ENCODE results near the gene S100A13.
"Not testable (repeated sequence)": the region's sequence is repeated elsewhere in the genome, so short reads cannot be mapped to it uniquely, and the experiment has no call there.

S100A13 gene

GRCh38 chr1:153626904-153627714 lies at the start of gene S100A13:
S100A13 (minus strand) TSS chr1:153627505; CDS start chr1:153626472, 1,033 bp downstream.
- Mint-ChIP-seq H3K4me3 (peak within 1 kb of the TSS; percentile 5 to 47), H3K27ac (peak within 1 kb of the TSS in 1 of 2 donors; percentile 81)

GRCh38 chr1:153673511-153673910 lies 46.2 kb upstream of the S100A13 start:
- H3K27ac Mint-ChIP-seq, result peak overlapping the region in 1 of 2 donors; percentile 41
- H3K27me3 Mint-ChIP-seq, result peaks cover 23% of the 10 kb centered on the region
- peak overlapping the region; percentile 37 to 48 for H3K4me3 Mint-ChIP-seq
- no peaks in the 10 kb centered on the region for H3K9me3 Mint-ChIP-seq
- ATAC-seq (no peak), DNase-seq (no peak)
- peaks cover 26% of the 10 kb centered on the region for H3K4me1 Mint-ChIP-seq

More at GRCh38 chr1:153626904-153627714, at the start of gene S100A13:
- Mint-ChIP-seq H3K27me3 (peaks cover 17% of the 10 kb centered on the region), H3K4me1 (peaks cover 25% of the 10 kb centered on the region), H3K9me3 (no peaks in the 10 kb centered on the region)
- no peak for DNase-seq
- ATAC-seq, result peak; percentile 29

DNA sequence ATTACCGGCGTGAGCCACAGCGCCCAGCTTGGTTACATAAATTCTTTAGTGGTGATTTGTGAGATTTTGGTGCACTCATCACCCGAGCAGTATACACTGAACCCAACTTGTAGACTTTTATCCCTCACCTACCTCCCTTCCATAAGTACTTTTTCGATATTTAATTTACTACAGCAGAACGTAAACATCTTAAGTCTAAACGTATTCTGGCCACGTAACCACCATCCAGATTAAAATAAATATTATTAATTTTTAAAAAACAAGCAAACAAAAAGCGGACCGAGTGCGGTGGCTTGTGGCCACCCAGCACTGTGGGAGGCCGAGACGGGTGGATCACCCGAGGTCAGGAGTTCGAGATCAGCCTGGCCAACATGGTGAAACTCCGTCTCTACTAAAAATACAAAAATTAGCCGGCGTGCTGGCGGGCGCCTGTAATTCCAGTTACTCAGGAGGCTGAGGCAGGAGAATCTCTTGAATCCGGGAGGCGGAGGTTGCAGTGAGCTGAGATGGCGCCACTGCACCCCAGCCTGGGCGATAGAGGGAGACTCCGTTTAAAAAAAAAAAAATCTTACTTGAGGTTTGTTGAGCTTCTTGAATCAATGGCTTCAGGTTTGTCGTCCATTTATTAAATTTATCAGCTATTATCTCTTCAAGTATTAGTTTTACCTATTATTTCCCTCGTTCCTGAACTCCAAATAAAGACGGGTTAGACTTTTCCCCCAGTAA lies 44.5 kb upstream of the S100A13 start:
- H3K4me3 Mint-ChIP-seq, H3K9me3 Mint-ChIP-seq, H3K27me3 Mint-ChIP-seq: not testable (repeated sequence)
- peak overlapping the region; percentile 91 to 92 for H3K27ac Mint-ChIP-seq
- ATAC-seq (peak; percentile 53), DNase-seq (peak; percentile 62 to 74)
- H3K4me1 Mint-ChIP-seq, result peaks cover 14% of the 10 kb centered on the region

GRCh38 chr1:153670859-153671627 lies 43.7 kb upstream of the S100A13 start, which contains the start of gene ILF2:
ILF2 (minus strand) TSS chr1:153670993; CDS start chr1:153670922, 71 bp downstream.
- H3K27me3 Mint-ChIP-seq, result no peaks in the 10 kb centered on the region

DNA sequence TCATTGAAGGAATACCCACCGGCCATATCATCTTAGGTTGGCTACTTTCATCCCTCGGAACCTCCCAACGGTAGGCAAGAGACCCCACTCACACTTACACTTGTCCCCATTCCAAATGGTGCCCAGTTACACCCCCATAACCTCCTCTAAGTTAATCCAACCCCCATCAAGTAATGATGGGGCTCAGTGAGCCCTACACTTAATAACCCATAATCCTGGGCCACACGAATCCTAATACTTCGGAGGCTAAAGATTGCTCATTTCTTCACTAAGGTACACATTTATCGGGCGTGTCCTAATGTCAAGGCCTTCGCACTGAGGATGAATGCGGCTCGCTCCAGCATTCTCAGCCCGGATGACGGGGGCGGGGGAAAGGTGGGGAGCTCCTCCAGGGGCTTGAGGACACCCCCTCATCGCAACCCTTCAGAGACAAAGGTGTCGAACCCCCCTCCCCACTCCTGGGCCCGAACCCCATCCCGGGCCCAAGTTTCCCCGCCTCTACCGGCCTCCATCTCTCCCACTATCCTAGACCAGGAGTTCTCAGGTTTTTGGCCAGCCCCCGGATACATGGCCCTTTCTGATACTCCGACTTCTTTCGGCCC lies 43.1 kb upstream of the S100A13 start:
- peak in 1 of 2 donors; percentile 25 for DNase-seq
- peaks cover 19% of the 10 kb centered on the region for H3K4me1 Mint-ChIP-seq
- no peaks in the 10 kb centered on the region for H3K27me3 Mint-ChIP-seq
- H3K4me3 Mint-ChIP-seq, result no peak overlapping the region
- no peaks in the 10 kb centered on the region for H3K9me3 Mint-ChIP-seq
- no peak overlapping the region for H3K27ac Mint-ChIP-seq
- ATAC-seq, result no peak

More at GRCh38 chr1:153670859-153671627, 43.7 kb upstream of the S100A13 start, which contains the start of gene ILF2:
- H3K9me3 Mint-ChIP-seq, result no peaks in the 10 kb centered on the region
- H3K27ac Mint-ChIP-seq, result peak within 1 kb of the TSS; percentile 87 to 92
- DNase-seq (peak; percentile 97), ATAC-seq (peak; percentile 94)
- H3K4me3 Mint-ChIP-seq, result no peak within 1 kb of the TSS
- peaks cover 17% of the 10 kb centered on the region for H3K4me1 Mint-ChIP-seq

DNA sequence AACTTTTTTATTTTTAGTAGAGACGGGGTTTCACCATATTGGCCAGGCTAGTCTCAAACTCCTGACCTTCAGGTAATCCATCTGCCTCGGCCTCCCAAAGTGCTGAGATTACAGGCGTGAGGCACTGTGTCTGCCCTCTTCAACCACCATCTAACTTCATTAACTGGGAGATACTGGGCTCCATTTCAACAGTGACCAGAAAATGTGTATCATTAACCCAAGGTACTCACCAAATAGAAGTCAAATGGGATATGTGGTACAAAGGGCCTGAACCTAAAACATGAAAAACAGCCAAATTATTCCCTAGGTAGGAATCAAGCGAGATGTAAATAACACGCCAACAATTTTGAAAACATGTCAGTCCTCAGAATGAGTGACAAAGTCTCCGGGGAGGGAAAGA lies 42.3 kb upstream of the S100A13 start:
- no peak overlapping the region for H3K4me3 Mint-ChIP-seq
- no peak for ATAC-seq
- H3K27me3 Mint-ChIP-seq, result no peaks in the 10 kb centered on the region
- H3K9me3 Mint-ChIP-seq, result no peaks in the 10 kb centered on the region
- H3K4me1 Mint-ChIP-seq, result peaks cover 19% of the 10 kb centered on the region
- DNase-seq, result no peak
- peak overlapping the region; percentile 43 to 67 for H3K27ac Mint-ChIP-seq

GRCh38 chr1:153668672-153669071 lies 41.4 kb upstream of the S100A13 start:
- peaks cover 19% of the 10 kb centered on the region for H3K4me1 Mint-ChIP-seq
- DNase-seq, H3K4me3 Mint-ChIP-seq, H3K9me3 Mint-ChIP-seq, H3K27me3 Mint-ChIP-seq, ATAC-seq: not testable (repeated sequence)
- H3K27ac Mint-ChIP-seq, result peak overlapping the region in 1 of 2 donors; percentile 82

DNA sequence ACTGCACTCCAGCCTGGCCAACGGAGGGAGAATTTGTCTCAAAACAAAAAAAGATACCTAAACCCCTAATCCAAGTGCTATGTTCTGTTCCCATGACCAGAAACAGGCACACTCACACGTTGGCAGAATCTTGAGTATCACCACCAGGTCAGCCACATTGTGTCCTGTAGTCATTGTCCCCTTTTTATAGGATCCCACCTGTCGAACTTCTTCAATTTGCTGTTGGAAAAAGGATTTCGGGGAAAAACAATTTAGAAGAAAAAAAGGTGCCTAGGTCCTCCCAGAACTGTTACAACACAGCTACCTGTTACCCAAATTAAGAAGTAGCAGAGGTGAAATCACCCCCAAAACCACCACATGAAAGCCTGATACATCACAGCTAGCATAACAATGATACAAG lies 40.1 kb upstream of the S100A13 start:
- peaks cover 9% of the 10 kb centered on the region for H3K4me1 Mint-ChIP-seq
- peak overlapping the region in 1 of 2 donors; percentile 71 for H3K27ac Mint-ChIP-seq
- no peak overlapping the region for H3K4me3 Mint-ChIP-seq
- no peak for DNase-seq
- H3K9me3 Mint-ChIP-seq, result no peaks in the 10 kb centered on the region
- no peak for ATAC-seq
- H3K27me3 Mint-ChIP-seq, result no peaks in the 10 kb centered on the region

GRCh38 chr1:153663211-153663610 lies 35.9 kb upstream of the S100A13 start:
- H3K9me3 Mint-ChIP-seq, result no peaks in the 10 kb centered on the region
- no peak overlapping the region for H3K4me3 Mint-ChIP-seq
- peaks cover 33% of the 10 kb centered on the region for H3K4me1 Mint-ChIP-seq
- DNase-seq (no peak), ATAC-seq (no peak)
- H3K27me3 Mint-ChIP-seq, result no peaks in the 10 kb centered on the region
- H3K27ac Mint-ChIP-seq, result no peak overlapping the region

DNA sequence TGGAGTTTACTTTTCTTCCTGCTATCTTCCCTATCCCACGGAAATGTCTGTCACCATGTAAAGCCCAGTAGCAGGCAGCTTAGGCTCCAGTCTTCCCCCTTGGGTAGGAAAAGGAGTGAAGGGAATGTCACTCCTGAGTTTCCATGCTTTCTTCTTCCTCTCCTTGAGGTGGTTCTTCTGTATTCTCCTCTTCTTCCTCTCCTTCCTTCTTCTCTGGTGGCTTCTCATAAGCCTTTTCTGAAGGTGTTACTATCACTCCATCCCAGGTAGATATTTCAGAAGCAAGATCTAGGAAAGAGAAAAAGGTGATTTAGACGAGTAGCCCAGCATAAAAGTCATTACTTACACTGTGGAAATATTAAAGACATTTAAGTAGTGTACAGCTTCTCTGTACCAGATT lies 35.0 kb upstream of the S100A13 start:
- DNase-seq (no peak), ATAC-seq (no peak)
- no peaks in the 10 kb centered on the region for H3K27me3 Mint-ChIP-seq
- no peaks in the 10 kb centered on the region for H3K9me3 Mint-ChIP-seq
- H3K4me1 Mint-ChIP-seq, result peaks cover 39% of the 10 kb centered on the region
- no peak overlapping the region for H3K4me3 Mint-ChIP-seq
- H3K27ac Mint-ChIP-seq, result no peak overlapping the region

DNA sequence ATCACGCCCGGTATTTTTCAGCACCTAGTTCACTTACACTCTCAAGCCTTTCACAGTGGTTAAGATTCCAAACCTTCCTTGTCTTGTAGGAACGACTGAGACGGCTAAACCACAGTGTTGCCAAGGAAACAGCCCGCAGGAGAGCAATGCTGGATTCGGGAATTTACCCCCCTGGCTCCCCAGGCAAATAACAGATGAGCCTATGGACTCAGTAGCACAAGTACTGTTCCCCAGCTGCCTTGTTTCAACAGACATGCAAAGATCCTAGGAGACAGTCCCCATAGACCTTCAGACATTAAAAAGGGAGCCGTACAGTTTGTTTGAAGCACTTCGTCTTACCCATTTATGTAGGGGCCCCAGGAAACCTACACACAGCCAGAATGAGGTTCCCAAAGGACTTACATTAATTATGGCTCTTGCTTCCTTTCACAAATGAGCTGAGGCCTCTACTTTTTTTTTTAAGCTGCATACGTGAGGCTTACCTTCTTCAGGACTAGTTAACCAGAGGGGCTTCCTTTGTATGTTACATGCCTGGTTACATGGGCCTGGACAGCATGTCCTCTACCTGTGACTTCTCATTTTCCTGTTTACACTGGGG lies 33.9 kb upstream of the S100A13 start:
- Mint-ChIP-seq H3K4me3 (no peak overlapping the region), H3K9me3 (no peaks in the 10 kb centered on the region), H3K27me3 (no peaks in the 10 kb centered on the region), H3K27ac (no peak overlapping the region), H3K4me1 (peaks cover 37% of the 10 kb centered on the region)
- ATAC-seq, result no peak
- DNase-seq, result no peak

DNA sequence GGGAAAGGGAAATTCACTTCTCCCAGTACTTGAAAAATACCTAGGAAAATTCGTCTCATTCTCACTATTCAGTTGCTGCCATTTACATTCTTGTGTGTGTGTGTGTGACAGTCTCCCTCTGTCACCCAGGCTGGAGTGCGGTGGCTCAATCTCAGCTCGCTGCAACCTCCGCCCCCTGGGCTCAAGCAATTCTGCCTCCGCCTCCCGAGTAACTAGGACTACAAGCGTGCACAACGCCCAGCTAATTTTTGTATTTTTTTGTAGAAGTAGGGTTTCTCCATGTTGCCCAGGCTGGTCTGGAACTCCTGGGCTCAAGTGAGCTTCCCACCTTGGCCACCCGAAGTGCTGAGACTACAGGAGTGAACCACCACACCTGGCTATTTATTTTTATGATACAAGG lies 32.4 kb upstream of the S100A13 start:
- Mint-ChIP-seq H3K27ac (peak overlapping the region; percentile 62 to 93), H3K27me3 (no peaks in the 10 kb centered on the region), H3K4me1 (peaks cover 34% of the 10 kb centered on the region), H3K4me3 (peak overlapping the region; percentile 92 to 96), H3K9me3 (no peaks in the 10 kb centered on the region)
- ATAC-seq, result no peak
- no peak for DNase-seq

GRCh38 chr1:153659175-153659534 lies 31.9 kb upstream of the S100A13 start:
- peak overlapping the region; percentile 62 to 93 for H3K27ac Mint-ChIP-seq
- ATAC-seq, result no peak
- DNase-seq, result no peak
- peaks cover 34% of the 10 kb centered on the region for H3K4me1 Mint-ChIP-seq
- no peaks in the 10 kb centered on the region for H3K9me3 Mint-ChIP-seq
- no peaks in the 10 kb centered on the region for H3K27me3 Mint-ChIP-seq
- peak overlapping the region; percentile 92 to 96 for H3K4me3 Mint-ChIP-seq

GRCh38 chr1:153658400-153659174 lies 31.3 kb upstream of the S100A13 start, which contains the start of gene SNAPIN:
SNAPIN (plus strand) TSS chr1:153658703; CDS start chr1:153658744, 41 bp downstream.
- no peaks in the 10 kb centered on the region for H3K27me3 Mint-ChIP-seq
- ATAC-seq, result peak; percentile 97
- H3K4me3 Mint-ChIP-seq, result peak within 1 kb of the TSS; percentile 92 to 96
- peaks cover 34% of the 10 kb centered on the region for H3K4me1 Mint-ChIP-seq
- peak; percentile 90 to 92 for DNase-seq
- peak within 1 kb of the TSS; percentile 94 to 96 for H3K27ac Mint-ChIP-seq
- H3K9me3 Mint-ChIP-seq, result no peaks in the 10 kb centered on the region
